Measurements from ENCODE around the gene AMN.

- TF ChIP-seq POLR2A (IDR thresholded peaks at IDR 0.05; ENCODE audit: low read length) (no peak), GATA1 (IDR thresholded peaks at IDR 0.05; ENCODE audit: low read depth, low read length) (no peak)
These were observed 13.6 kb upstream of the AMN start for GRCh38 chr14:102908766-102909455.

All from erythroblast (primary cell).